ENCODE results near the gene PYGO1.

GRCh38 chr15:55628369-55628730 lies 40.2 kb upstream of the PYGO1 start:
- TF ChIP-seq POLR2A (IDR thresholded peaks at IDR 0.05; ENCODE audit: low read length), result no peak
- TF ChIP-seq GATA1 (IDR thresholded peaks at IDR 0.05; ENCODE audit: low read depth, low read length), result no peak

Measured in erythroblast (primary cell).